ENCODE measurements around the gene NLE1.
"Not testable (repeated sequence)": the region's sequence is repeated elsewhere in the genome, so short reads cannot be mapped to it uniquely, and the experiment has no call there.

Gene NLE1

DNA sequence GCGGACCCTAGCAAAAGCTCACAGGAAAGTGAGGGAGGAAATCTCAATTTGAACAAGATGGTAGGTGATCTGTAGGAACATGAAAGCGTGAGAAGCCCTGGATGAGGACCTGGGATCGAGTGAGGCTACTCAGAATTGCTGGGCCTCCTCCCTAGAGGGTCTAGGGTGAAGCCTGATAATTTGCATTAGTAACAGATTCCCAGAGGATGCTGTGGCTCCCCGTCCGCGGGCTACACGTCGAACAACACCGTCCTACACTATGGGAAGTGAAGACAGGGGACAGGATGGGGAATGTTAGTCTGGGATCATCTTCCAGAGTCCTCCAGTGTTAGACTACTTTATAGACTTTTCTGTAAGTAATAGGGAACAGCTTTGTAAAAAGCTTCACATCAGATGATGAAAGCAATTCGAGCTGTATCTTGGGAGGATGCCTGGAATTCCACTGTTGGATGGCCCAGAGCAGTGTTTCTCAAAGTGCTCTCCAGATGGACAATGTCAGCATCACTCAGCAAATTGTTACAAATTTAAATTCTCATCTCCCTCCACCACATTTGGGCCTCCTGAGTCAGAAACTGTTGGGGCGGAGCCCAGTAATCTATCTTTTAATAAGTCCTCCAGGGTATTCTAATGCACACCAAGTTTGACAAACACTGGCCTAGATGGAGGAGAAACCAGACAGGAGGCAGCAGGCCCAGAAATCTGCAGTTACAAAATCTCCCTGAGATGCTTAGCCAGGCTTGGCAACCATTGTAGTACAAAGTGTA is 14.2 kb downstream of the NLE1 start:
- no peak for DNase-seq

DNA sequence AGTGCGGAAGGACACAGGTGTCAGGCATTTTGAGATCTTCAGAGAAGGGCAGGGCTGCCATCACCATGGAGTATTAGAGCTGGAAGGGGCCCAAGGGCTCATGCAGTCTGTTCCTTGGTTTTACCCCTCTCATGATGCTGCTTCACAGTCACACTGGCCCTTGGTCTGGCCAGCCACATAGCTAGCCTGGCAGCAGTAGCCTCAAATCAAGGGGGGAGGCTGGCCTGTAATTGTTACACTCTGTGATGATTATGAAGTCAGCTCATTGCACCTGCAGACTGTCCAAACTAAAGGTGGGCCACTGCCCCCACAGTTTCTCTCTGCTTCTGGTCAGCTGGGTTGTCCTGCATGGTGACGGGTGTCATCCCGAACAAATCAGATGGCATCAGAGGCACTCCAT is 20.8 kb downstream of the NLE1 start, which contains the start of gene FNDC8:
FNDC8 (plus strand) TSS at position 301 of the 400 bp plus-strand sequence; CDS start at position 380, 79 bp downstream.
- DNase-seq: no peak

DNA sequence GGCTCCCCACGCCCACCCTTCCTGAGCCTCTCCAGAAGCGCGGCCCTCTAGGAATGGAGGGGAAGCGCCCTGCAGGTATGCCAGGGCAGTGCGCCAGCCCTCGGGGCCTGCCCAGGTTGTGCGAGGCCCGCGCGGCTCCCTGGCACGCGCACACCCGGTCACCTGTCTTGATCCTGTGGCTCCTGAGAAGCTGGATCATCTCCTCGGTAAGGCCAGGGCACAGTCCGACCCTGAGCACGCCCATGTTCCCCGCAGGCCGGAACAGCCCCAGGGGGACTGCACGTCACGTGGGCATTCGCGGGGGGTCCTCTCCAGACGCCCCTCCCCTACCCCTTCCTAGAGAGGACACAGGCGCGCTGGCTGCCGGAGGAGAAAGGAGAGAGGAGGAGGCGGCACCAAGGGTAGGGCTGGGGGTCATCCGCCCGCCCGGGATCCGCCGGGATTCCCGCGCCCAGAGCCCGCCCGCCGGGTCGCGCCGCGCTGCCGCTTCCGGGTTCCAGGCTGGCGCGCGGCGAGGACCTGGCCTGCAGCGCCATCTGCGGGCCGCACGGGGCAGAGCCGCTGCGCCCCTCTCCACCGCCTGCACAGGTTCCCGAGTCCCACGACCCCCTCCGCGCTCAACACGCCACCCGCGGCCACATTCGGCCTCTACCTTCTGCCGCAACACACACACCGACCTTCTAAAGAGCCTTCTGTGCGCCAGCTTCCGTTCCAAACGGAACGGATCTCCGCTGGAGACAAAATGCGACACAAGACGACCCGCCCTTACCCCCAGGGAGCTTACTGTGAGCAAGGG is 22.5 kb downstream of the NLE1 start, which contains the start of gene RAD51D:
RAD51D (minus strand) TSS at position 491 of the 796 bp plus-strand sequence; CDS start at position 244, 247 bp downstream.
- DNase-seq: peak; percentile 84

- peak; percentile 45 for DNase-seq
Observed at GRCh38 chr17:35117984-35118383, 24.1 kb downstream of the NLE1 start.

DNA sequence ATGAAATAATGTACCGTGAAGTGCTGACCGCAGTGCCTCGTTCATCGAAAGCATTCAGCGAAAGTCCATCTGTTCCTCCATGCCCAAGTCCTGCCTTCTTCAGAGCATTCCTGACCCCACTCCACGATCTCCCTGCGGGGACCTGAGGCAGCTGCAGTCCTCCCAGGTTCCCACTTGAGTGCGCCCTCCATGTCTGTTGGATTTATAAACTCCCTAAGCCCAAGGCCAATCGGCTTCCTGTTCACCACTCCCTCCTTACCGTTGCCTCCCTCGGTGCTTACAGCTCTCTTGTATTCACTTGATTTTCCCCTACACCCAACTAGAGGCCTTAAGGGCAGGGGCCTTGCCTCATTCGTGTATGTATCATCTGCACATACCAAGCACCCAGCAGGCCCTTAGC is 25.3 kb downstream of the NLE1 start:
- DNase-seq: no peak

GRCh38 chr17:35110791-35111190 is 31.3 kb downstream of the NLE1 start:
- DNase-seq: not testable (repeated sequence)

DNA sequence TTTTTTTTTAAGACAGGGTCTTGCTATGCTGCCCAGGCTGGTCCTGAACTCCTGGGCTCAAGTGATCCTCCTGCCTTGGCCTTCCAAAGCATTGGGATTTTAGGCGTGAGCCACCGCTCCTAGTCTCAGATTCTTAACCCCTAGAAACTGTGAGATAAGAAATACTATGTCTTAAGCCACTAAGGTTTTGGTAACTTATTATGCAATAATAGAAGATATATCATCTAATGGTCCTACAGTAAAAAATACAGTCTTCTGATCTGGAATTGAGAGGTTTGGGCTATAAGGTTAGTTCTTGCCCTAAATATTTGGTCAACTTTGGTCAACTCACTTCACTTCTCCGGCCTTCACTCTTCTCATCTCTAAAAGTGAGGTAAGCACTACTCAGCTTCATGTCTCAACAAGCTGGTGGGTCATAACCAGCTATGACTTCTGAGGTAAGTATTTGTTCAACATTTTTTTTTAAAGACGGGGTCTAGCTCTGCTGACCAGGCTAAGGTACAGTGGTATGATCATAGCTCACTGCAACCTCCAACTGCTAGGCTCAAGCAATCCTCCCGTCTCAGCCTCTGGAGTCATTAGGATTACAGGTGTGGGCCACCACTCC is 37.2 kb downstream of the NLE1 start:
- no peak for DNase-seq

DNA sequence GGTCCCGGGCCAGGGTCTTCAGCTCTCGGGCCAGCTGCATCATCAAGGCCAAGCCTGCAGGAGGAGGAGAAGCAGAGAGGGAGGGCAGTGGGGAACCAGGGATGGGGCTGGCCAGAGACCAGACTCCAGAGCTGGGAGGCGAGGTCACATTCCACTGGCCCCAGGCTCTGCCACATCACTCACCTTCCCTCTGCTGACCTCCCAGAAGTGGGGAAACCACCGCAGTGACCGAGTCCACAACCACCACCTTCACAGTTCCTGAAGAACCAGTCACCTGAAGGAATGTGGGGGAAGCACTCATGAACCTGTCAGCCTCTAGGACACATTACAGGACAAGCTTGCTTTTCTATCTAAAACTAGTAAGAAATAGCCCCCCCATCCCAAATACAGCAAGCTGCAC is 38.8 kb downstream of the NLE1 start:
- DNase-seq: no peak

- DNase-seq: no peak
Observed at GRCh38 chr17:35101725-35102124, 40.4 kb downstream of the NLE1 start.

DNA sequence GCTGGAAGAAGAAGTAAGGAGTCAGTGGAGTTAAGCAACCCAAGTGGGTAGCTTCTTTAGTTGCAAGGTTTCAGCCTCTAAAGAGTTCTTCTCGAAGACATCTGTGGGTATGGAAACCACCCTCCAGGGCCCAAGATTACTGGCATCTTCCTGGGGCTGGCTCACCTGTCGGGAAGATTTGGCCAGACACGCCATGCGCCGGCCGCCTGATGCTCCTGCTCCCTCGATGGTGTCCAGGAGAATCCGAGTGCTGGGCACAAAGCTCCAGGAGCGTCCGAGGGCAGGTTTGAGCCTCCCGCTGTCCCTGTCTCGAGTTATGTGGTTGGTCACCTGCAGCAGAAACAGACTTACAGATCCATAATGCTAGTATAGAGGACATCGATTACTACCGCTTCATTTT is 41.1 kb downstream of the NLE1 start:
- no peak for DNase-seq

DNA sequence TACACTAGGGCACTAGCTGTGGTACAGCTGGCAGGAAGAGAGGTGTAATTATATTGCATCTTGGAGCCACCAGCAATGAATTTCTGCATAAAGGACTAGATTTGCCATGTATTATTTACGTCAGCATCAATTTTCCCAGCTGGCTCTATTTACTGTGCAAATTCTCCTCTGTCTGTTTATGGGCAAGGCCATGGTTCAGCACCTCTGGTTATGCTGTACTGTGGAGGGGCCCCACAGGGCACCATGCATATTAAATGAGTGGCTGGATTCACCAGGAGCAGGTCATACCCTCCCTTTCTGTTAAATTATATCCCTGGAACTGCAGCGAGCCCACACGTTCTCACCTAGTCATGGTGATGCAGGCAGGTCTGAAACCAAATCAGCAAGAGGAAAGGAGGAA is 42.2 kb downstream of the NLE1 start:
- DNase-seq: no peak

DNA sequence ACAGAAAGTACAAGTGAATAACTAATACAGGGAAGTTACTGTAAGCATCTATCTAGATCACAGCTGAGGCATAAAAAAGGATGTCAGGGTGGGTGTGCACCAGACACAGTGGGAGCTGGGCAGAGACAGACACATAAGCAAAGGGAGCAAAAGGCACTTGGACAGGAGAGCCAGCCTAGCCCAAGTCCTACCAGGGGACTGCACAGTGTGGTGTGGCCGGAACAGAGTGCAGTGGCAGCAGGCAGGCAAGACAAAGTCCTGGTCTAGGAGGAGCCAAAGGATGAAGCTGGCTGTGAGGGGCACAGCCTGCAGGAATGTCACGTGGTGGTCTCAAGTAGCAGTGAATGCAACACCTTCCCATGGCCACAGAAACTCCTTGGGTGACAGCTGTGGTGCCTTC is 44.3 kb downstream of the NLE1 start:
- DNase-seq: no peak

DNA sequence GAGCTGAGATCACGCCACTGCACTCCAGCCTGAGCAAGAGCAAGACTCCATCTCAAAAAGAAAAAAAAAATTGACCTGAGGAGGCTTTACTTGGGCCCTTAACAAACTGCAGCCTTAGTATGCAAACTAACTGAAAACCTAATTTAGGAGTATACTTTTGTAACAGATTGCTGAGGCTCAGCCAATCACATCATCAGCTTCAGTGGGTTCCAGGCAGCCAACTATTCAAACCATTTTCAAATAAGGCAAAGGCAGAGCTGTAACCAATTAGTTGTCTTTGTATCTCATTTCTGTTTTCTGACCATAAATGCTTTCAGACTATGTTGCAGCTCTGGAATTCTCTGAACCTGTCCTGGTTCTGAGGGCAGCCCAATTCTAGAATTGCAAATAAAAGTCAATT is 46.4 kb downstream of the NLE1 start:
- DNase-seq: no peak

- no peak for DNase-seq
Observed at GRCh38 chr17:35094902-35095301, 47.2 kb downstream of the NLE1 start.

- DNase-seq: not testable (repeated sequence)
Observed at GRCh38 chr17:35090707-35091106, 51.4 kb downstream of the NLE1 start.

- peak; percentile 42 for DNase-seq
Observed at GRCh38 chr17:35089586-35090296, 52.4 kb downstream of the NLE1 start.

GRCh38 chr17:35088881-35089585 is 53.1 kb downstream of the NLE1 start:
- DNase-seq: peak; percentile 93

DNA sequence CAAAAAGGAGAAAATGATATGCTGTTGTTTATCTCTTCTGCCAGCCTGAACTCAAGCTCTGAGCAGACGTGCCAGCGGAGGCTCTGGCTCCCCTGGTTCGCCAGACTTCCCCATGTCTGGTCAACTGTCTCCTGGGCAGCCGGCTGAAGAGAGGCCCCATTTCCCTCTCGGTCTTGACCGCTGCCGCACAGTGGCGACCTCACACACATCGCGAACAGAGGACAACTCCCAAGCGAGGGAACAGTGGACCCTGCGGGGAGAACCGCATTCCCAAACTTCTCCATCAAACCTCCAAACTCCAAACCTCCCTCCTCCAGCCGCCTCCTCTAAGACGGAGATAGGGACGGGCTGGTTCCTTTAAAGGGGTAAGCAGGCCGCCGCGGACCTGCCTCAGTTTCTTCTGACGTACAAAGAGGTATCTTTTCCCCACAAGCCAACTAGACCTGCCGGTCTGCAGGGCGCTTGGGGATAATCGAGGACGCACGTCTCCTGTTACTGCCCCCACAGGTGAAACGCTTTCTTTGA is 53.7 kb downstream of the NLE1 start:
- DNase-seq: no peak

- peak; percentile 54 for DNase-seq
Observed at GRCh38 chr17:35087731-35088355, 54.3 kb downstream of the NLE1 start.

DNA sequence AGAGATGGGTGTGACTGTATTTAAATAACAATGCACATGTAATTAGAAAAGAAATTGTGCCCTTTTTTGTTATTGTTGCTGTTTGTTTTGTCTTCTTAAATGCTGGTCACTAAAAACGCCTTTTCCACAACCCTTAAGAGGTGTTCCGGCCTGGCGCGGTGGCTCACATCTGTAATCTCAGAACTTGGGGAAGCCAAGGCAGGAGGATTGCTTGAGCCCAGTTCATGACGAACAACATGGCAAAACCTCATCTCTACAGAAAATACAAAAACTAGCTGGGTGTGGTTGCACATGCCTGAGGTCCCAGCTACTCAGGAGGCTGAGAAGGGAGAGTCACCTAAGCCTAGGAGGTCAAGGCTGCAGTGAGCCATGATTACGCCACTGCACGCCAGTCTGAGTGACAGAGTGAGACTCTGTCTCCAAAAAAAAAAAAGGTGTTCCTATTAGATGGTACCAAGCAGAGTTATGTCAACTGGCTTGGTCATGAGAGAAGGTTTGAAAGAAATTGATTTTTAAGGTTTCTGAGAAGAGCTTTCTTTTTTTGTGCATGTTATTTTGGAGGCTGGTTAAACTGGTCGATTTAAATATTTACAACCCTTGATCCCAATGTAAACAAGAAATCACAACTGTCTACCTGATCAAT is 55.1 kb downstream of the NLE1 start:
- DNase-seq: no peak

- no peak for DNase-seq
Observed at GRCh38 chr17:35086164-35086563, 55.9 kb downstream of the NLE1 start.

All from CD4-positive, alpha-beta T cell treated with Interleukin-10 for 1 hour (primary cell).